Hematopoietic multipotent progenitor cell (in vitro differentiated cells): ENCODE measurements around the gene PRIMA1. TPM values are rescaled to one million over a fixed set of nuclear protein-coding genes. Genes with fewer than 3 reads are reported as not detected.

Experiments
- DNase-seq, 3 donors: peaks; one replicate each; pipeline ENCODE4 v3.0.0-alpha.2; 2011 to 2015; ENCODE audit warnings: low read depth in 2 of 3, low spot score in 2 of 3
- total RNA-seq: library from RNA; depleted of rRNA; stranded (reverse); fragments of >200 nt; gene quantifications from one replicate; pipeline ENCODE4 v1.2.3, GENCODE V29; 2012

The PRIMA1 gene
- total RNA-seq, 1 donor, result not detected

- DNase-seq, result no peak
Observed at GRCh38 chr14:93688239-93688666, 100.0 kb downstream of the PRIMA1 start.

GRCh38 chr14:93686268-93686667 is 102.0 kb downstream of the PRIMA1 start:
- DNase-seq, result no peak

GRCh38 chr14:93685121-93685895 is 103.0 kb downstream of the PRIMA1 start:
- no peak for DNase-seq

GRCh38 chr14:93683226-93683625 is 105.1 kb downstream of the PRIMA1 start:
- no peak for DNase-seq

- no peak for DNase-seq
Observed at GRCh38 chr14:93682459-93682858, 105.8 kb downstream of the PRIMA1 start.

GRCh38 chr14:93676416-93676958 is 111.8 kb downstream of the PRIMA1 start:
- DNase-seq, result no peak

GRCh38 chr14:93675651-93676050 is 112.6 kb downstream of the PRIMA1 start:
- no peak for DNase-seq

- no peak for DNase-seq
Observed at GRCh38 chr14:93674343-93674742, 113.9 kb downstream of the PRIMA1 start.

GRCh38 chr14:93669632-93670031 is 118.7 kb downstream of the PRIMA1 start:
- DNase-seq, result no peak

Other genes with a start within 250 kb of the PRIMA1 start
- gene FAM181A, start 138.9 kb upstream of the PRIMA1 start, total RNA-seq, result not detected
- 1.1 TPM for gene ASB2, start 188.1 kb upstream of the PRIMA1 start, total RNA-seq
- gene CCDC197, start 208.8 kb upstream of the PRIMA1 start, total RNA-seq, result not detected
- gene OTUB2, start 237.9 kb upstream of the PRIMA1 start, total RNA-seq, result 0.54 TPM